Measurements from ENCODE around the gene KIAA0319L. TPM values are rescaled to one million over a fixed set of nuclear protein-coding genes. Genes with fewer than 3 reads are reported as not detected.

Gene KIAA0319L
- total RNA-seq, 1 experiment from 2014 or later: 46.4 TPM

GRCh38 chr1:35460796-35461195 is 96.4 kb downstream of the KIAA0319L start:
- Histone ChIP-seq H2BK5ac (ENCODE audit: insufficient read length, low read length) (no peak overlapping the region), H2BK15ac (ENCODE audit: low read depth, low read length) (no peak overlapping the region), H3K27ac (ENCODE audit: insufficient read length, low read depth, low read length) (no peak overlapping the region), H4K5ac (ENCODE audit: insufficient read length, low read depth, low read length) (no peak overlapping the region), H3K4me1 (ENCODE audit: insufficient read depth, low read length) (no peaks in the 10 kb centered on the region), H2AFZ (ENCODE audit: low read length) (no peak overlapping the region), H3K14ac (ENCODE audit: insufficient read depth, low read length) (no peak overlapping the region), H4K20me1 (ENCODE audit: control insufficient read depth, insufficient read depth, insufficient read length) (no peaks in the 10 kb centered on the region), H2AK5ac (ENCODE audit: insufficient read length, low read length) (no peak overlapping the region), H3K79me1 (ENCODE audit: insufficient read depth, low read depth, low read length, poor library complexity, severe bottlenecking) (no peaks in the 10 kb centered on the region), H3K79me2 (ENCODE audit: insufficient read depth, low read length) (no peaks in the 10 kb centered on the region), H3K9ac (ENCODE audit: extremely low read depth, insufficient read length, low read length) (no peak overlapping the region), H2BK20ac (ENCODE audit: low read depth, low read length, poor library complexity, severe bottlenecking) (no peak overlapping the region), H3K4me2 (ENCODE audit: insufficient read depth, insufficient read length, low read length) (no peak overlapping the region), H2BK120ac (ENCODE audit: low read depth, low read length, poor library complexity, severe bottlenecking) (no peak overlapping the region), H3K4ac (ENCODE audit: low read depth, low read length) (no peak overlapping the region), H3K18ac (ENCODE audit: insufficient read length, low read depth, low read length) (no peak overlapping the region), H4K8ac (replicated peaks; ENCODE audit: insufficient read length, low read depth, low read length) (no peak overlapping the region), H3K23me2 (ENCODE audit: insufficient read length, low read depth, low read length, poor library complexity, severe bottlenecking) (no peaks in the 10 kb centered on the region), H3K56ac (ENCODE audit: insufficient read length, low read depth, low read length) (no peak overlapping the region), H3T11ph (ENCODE audit: low read length) (no peak overlapping the region), H3K27me3 (ENCODE audit: insufficient read depth, low read length) (no peaks in the 10 kb centered on the region), H3K23ac (ENCODE audit: insufficient read length, low read depth, low read length) (no peak overlapping the region), H2BK12ac (ENCODE audit: insufficient read length, low read depth, low read length) (no peak overlapping the region), H4K91ac (ENCODE audit: insufficient read length, low read depth, low read length) (no peak overlapping the region), H3K9me3 (ENCODE audit: control insufficient read depth, low read depth, low read length) (peaks cover 12% of the 10 kb centered on the region)
- TF ChIP-seq CTCF (conservative IDR thresholded peaks at IDR 0.05): no peak
- H3K4me3 Mint-ChIP-seq: no peak overlapping the region
- H3K9me3 Mint-ChIP-seq: peaks cover 23 to 24% of the 10 kb centered on the region in 2 experiments
- no peaks in the 10 kb centered on the region for H3K27me3 Mint-ChIP-seq (ENCODE audit: low read depth)
- H3K36me3 Mint-ChIP-seq (ENCODE audit: insufficient read depth in 1 of 3, low read depth in 3 of 3): peaks cover 39 to 62% (median 58%) of the 10 kb centered on the region in 3 experiments
- H3K27ac Mint-ChIP-seq: no peak overlapping the region
- no peak for DNase-seq
- WGBS (ENCODE audit: extremely low coverage, insufficient read length, low lambda C conversion rate): no CpG with 5 or more reads among the region's 2 CpGs
- no peaks in the 10 kb centered on the region for H3K4me1 Mint-ChIP-seq

Measured in H9 (cell line).